ENCODE measurements around the gene MEIKIN. TPM values are rescaled to one million over a fixed set of nuclear protein-coding genes. Genes with fewer than 3 reads are reported as not detected.

The MEIKIN gene
- total RNA-seq, 1 experiment from 2014 or later: not detected

GRCh38 chr5:131791866-131792265, 153.6 kb downstream of the MEIKIN start:
- Mint-ChIP-seq H3K36me3 (ENCODE audit: insufficient read depth, unreplicated experiment) (peaks cover 29% of the 10 kb centered on the region), H3K4me1 (ENCODE audit: low read depth, unreplicated experiment) (peaks cover 20% of the 10 kb centered on the region), H3K9me3 (ENCODE audit: unreplicated experiment) (no peaks in the 10 kb centered on the region), H3K27me3 (ENCODE audit: insufficient read depth, unreplicated experiment) (no peaks in the 10 kb centered on the region), H3K27ac (ENCODE audit: unreplicated experiment) (no peak overlapping the region), H3K4me3 (ENCODE audit: unreplicated experiment) (no peak overlapping the region)
- Histone ChIP-seq H3K27me3 (replicated peaks; ENCODE audit: control insufficient read depth, insufficient read depth, low read length) (no peaks in the 10 kb centered on the region), H3K4me3 (ENCODE audit: low read depth, low read length) (no peak overlapping the region), H3K9me3 (no peaks in the 10 kb centered on the region), H3K4me1 (peaks cover 17% of the 10 kb centered on the region), H3K36me3 (ENCODE audit: control insufficient read depth, insufficient read depth, low read length) (no peaks in the 10 kb centered on the region)
- no peak for TF ChIP-seq CTCF (IDR thresholded peaks at IDR 0.05; ENCODE audit: insufficient read depth in 1 of 2, low read depth in 1 of 2, low read length in 1 of 2, severe bottlenecking in 1 of 2, unreplicated experiment in 1 of 2)
- POLR2A ChIA-PET: no interaction called here
- no TSS peak for BruUV-seq (replicated peaks)
- DNase-seq: no peak
- intact Hi-C loops (cut with micrococcal nuclease; ENCODE audit: unreplicated experiment): no loop called here
- CTCF ChIA-PET: no interaction called here

- no peaks in the 10 kb centered on the region for H3K9me3 ChIP-seq
- no peak overlapping the region for H3K4me3 ChIP-seq (ENCODE audit: low read depth, low read length)
- no peak overlapping the region for H3K4me3 Mint-ChIP-seq (ENCODE audit: unreplicated experiment)
- intact Hi-C loops (cut with micrococcal nuclease; ENCODE audit: unreplicated experiment): no loop called here
- peaks cover 17% of the 10 kb centered on the region for H3K4me1 ChIP-seq
- no peaks in the 10 kb centered on the region for H3K27me3 ChIP-seq (replicated peaks; ENCODE audit: control insufficient read depth, insufficient read depth, low read length)
- H3K36me3 Mint-ChIP-seq (ENCODE audit: insufficient read depth, unreplicated experiment): peaks cover 18% of the 10 kb centered on the region
- no peak for DNase-seq
- no peaks in the 10 kb centered on the region for H3K36me3 ChIP-seq (ENCODE audit: control insufficient read depth, insufficient read depth, low read length)
- H3K9me3 Mint-ChIP-seq (ENCODE audit: unreplicated experiment): no peaks in the 10 kb centered on the region
- no peaks in the 10 kb centered on the region for H3K27me3 Mint-ChIP-seq (ENCODE audit: insufficient read depth, unreplicated experiment)
- H3K27ac Mint-ChIP-seq (ENCODE audit: unreplicated experiment): no peak overlapping the region
- ChIA-PET CTCF (no interaction called here), POLR2A (no interaction called here)
- peaks cover 20% of the 10 kb centered on the region for H3K4me1 Mint-ChIP-seq (ENCODE audit: low read depth, unreplicated experiment)
- BruUV-seq (replicated peaks): no TSS peak
- no peak for TF ChIP-seq CTCF (IDR thresholded peaks at IDR 0.05; ENCODE audit: insufficient read depth in 1 of 2, low read depth in 1 of 2, low read length in 1 of 2, severe bottlenecking in 1 of 2, unreplicated experiment in 1 of 2)
These were observed 154.9 kb downstream of the MEIKIN start for GRCh38 chr5:131790550-131790949.

GRCh38 chr5:131789765-131790164, 155.7 kb downstream of the MEIKIN start:
- CTCF ChIA-PET: no interaction called here
- no TSS peak for BruUV-seq (replicated peaks)
- POLR2A ChIA-PET: no interaction called here

More at GRCh38 chr5:131789765-131790164, 155.7 kb downstream of the MEIKIN start:
- Histone ChIP-seq H3K4me1 (peaks cover 12% of the 10 kb centered on the region), H3K27me3 (replicated peaks; ENCODE audit: control insufficient read depth, insufficient read depth, low read length) (no peaks in the 10 kb centered on the region), H3K36me3 (ENCODE audit: control insufficient read depth, insufficient read depth, low read length) (no peaks in the 10 kb centered on the region), H3K9me3 (no peaks in the 10 kb centered on the region), H3K4me3 (ENCODE audit: low read depth, low read length) (no peak overlapping the region)
- Mint-ChIP-seq H3K9me3 (ENCODE audit: unreplicated experiment) (no peaks in the 10 kb centered on the region), H3K4me3 (ENCODE audit: unreplicated experiment) (no peak overlapping the region), H3K36me3 (ENCODE audit: insufficient read depth, unreplicated experiment) (peaks cover 11% of the 10 kb centered on the region), H3K27ac (ENCODE audit: unreplicated experiment) (no peak overlapping the region), H3K4me1 (ENCODE audit: low read depth, unreplicated experiment) (peaks cover 18% of the 10 kb centered on the region), H3K27me3 (ENCODE audit: insufficient read depth, unreplicated experiment) (no peaks in the 10 kb centered on the region)
- no peak for DNase-seq
- intact Hi-C loops (cut with micrococcal nuclease; ENCODE audit: unreplicated experiment): no loop called here
- TF ChIP-seq CTCF (IDR thresholded peaks at IDR 0.05; ENCODE audit: insufficient read depth in 1 of 2, low read depth in 1 of 2, low read length in 1 of 2, severe bottlenecking in 1 of 2, unreplicated experiment in 1 of 2): no peak

Measured in Caco-2 (cell line).